Subcutaneous abdominal adipose tissue (tissue), 5 donors: Measurements from ENCODE around the gene KCNQ1.

Experiments used
- H3K27ac ChIP-seq: one replicate; pipeline ENCODE4 v1.7.0; 2013; ENCODE audit warnings: low read depth, mild to moderate bottlenecking, inconsistent platforms, low read length, moderate library complexity
- H3K27me3 ChIP-seq, 5 donors: one replicate each; pipeline ENCODE4 v1.7.0; 2013; ENCODE audit warnings: low read length in 5 of 5, inconsistent platforms in 1 of 5; ENCODE audit not compliant: control insufficient read depth in 5 of 5, insufficient read depth in 4 of 5
- H3K36me3 ChIP-seq, 5 donors: one replicate each; pipeline ENCODE4 v1.7.0; 2013; ENCODE audit warnings: low read length in 5 of 5; ENCODE audit not compliant: control insufficient read depth in 5 of 5, insufficient read depth in 5 of 5
- H3K4me1 ChIP-seq, 5 donors: one replicate each; pipeline ENCODE4 v1.7.0; 2013; ENCODE audit warnings: low read length in 5 of 5, mild to moderate bottlenecking in 3 of 5, moderate library complexity in 1 of 5; ENCODE audit not compliant: control insufficient read depth in 5 of 5, insufficient read depth in 5 of 5
- H3K4me3 ChIP-seq, 5 donors: one replicate each; pipeline ENCODE4 v1.7.0; 2013; ENCODE audit warnings: low read length in 5 of 5, low read depth in 1 of 5
- H3K9ac ChIP-seq, 5 donors: one replicate each; pipeline ENCODE4 v1.7.0; 2013; ENCODE audit warnings: low read length in 5 of 5, mild to moderate bottlenecking in 4 of 5, moderate library complexity in 3 of 5
- H3K9me3 ChIP-seq, 5 donors: one replicate each; pipeline ENCODE4 v1.7.0; 2013; ENCODE audit warnings: low read length in 5 of 5; ENCODE audit not compliant: control insufficient read depth in 5 of 5
- donor health status: healthy.
- donor health status: healthy.
- donor health status: healthy.
- donor health status: healthy.
- donor health status: healthy.

Gene KCNQ1

GRCh38 chr11:2516276-2517015, 71.6 kb downstream of the KCNQ1 start:
- Histone ChIP-seq H3K4me1 (peaks cover 0 to 19% (median 11%) of the 10 kb centered on the region in 5 donors), H3K27me3 (peaks cover 0 to 4% (median 0%) of the 10 kb centered on the region in 5 donors), H3K9me3 (no peaks in the 10 kb centered on the region), H3K9ac (no peak overlapping the region), H3K27ac (no peak overlapping the region), H3K4me3 (no peak overlapping the region), H3K36me3 (no peaks in the 10 kb centered on the region)

DNA sequence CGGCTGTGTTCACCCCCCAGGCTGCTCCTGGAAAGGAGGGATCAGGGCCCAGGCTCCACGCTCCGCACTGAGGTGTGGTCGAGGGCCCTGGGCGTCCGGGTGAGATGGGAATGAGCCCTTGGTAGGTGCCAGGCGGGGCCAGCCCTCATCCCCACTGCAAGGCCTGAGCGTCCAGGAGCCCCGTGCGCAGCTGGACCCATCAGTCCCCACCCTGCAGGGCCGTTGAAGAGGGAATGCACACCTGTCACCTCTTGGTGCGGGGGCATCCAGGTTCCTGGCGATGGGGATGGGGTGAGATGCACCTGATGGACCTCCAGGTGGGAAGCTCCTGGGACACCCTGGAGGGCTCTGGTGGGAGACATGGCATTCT, 72.2 kb downstream of the KCNQ1 start:
- peaks cover 0 to 4% (median 0%) of the 10 kb centered on the region in 5 donors for H3K27me3 ChIP-seq
- H3K9me3 ChIP-seq = no peaks in the 10 kb centered on the region
- H3K27ac ChIP-seq = no peak overlapping the region
- no peaks in the 10 kb centered on the region for H3K36me3 ChIP-seq
- no peak overlapping the region for H3K4me3 ChIP-seq
- no peak overlapping the region for H3K9ac ChIP-seq
- H3K4me1 ChIP-seq = peaks cover 0 to 14% (median 5%) of the 10 kb centered on the region in 5 donors

DNA sequence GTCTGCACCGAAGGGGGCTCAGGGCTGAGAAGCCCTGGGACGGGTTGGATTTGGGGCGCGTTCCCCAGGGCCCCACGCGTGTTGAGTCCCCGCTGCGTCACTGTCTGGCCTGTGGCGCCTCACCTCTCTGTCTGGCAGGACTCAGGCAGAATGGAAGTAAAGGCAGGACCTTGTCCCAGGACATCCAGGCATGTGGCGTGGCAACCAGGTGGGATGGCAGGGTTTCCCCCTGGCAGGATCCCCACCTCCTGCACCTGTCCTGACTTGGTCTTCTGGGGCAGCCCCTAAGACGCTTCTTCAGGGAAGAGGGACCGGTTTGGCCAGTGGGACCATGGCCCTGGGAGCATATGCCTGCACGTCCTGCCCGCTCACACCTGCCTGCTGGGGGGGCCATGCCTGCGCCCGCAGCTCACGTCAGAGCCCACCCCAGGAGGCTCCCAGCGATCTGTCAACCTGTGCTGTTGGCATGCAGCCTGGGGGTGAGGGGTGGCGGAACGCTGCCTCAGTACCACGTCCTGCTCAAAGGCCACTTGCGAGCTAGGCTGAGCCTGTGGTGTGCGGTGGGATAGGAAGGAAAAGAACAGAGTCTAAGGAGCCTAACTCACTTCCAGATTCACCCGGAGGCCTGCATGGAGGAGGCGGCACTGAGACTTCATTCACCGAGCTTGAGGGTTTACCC, 72.7 kb downstream of the KCNQ1 start:
- Histone ChIP-seq H3K9ac (no peak overlapping the region), H3K4me1 (peaks cover 0 to 9% (median 0%) of the 10 kb centered on the region in 5 donors), H3K4me3 (no peak overlapping the region), H3K27me3 (peaks cover 0 to 4% (median 0%) of the 10 kb centered on the region in 5 donors), H3K27ac (no peak overlapping the region), H3K36me3 (no peaks in the 10 kb centered on the region), H3K9me3 (no peaks in the 10 kb centered on the region)

- peaks cover 0 to 8% (median 0%) of the 10 kb centered on the region in 5 donors for H3K27me3 ChIP-seq
- no peaks in the 10 kb centered on the region for H3K36me3 ChIP-seq
- no peaks in the 10 kb centered on the region for H3K9me3 ChIP-seq
- no peak overlapping the region for H3K9ac ChIP-seq
- H3K4me1 ChIP-seq = peaks cover 0 to under 1% (median 0%) of the 10 kb centered on the region in 5 donors
- H3K27ac ChIP-seq = no peak overlapping the region
- H3K4me3 ChIP-seq = no peak overlapping the region
Measured at GRCh38 chr11:2518111-2518982, 73.5 kb downstream of the KCNQ1 start.

DNA sequence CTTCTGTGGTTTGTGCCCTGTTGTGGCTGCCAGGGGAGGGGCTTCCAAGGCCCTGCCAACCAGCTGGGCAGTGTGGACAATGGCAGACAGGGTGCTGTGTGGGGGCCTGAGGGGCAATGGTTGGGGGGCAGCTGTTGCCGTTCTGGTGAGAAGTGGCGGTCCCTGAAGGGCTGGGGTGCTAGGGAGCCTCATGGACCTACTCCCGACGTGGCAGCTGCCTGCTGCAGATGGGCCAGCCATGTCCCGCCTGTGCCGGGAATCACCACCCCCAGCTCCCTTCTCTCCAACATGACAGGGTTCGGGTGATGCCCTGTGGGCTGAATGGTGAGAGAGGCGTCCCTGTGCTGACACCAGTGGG, 74.2 kb downstream of the KCNQ1 start:
- Histone ChIP-seq H3K36me3 (no peaks in the 10 kb centered on the region), H3K27me3 (peaks cover 0 to 8% (median 1%) of the 10 kb centered on the region in 5 donors), H3K9ac (no peak overlapping the region), H3K9me3 (no peaks in the 10 kb centered on the region), H3K4me1 (no peaks in the 10 kb centered on the region), H3K27ac (no peak overlapping the region), H3K4me3 (no peak overlapping the region)

- Histone ChIP-seq H3K9ac (no peak overlapping the region), H3K36me3 (no peaks in the 10 kb centered on the region), H3K27me3 (peaks cover 1 to 9% (median 4%) of the 10 kb centered on the region in 5 donors), H3K9me3 (no peaks in the 10 kb centered on the region), H3K27ac (no peak overlapping the region), H3K4me1 (peaks cover 0 to 4% (median 0%) of the 10 kb centered on the region in 5 donors), H3K4me3 (no peak overlapping the region)
Measured at GRCh38 chr11:2519517-2519861, 74.7 kb downstream of the KCNQ1 start.

GRCh38 chr11:2519862-2520735, 75.3 kb downstream of the KCNQ1 start:
- peaks cover 3 to 15% (median 4%) of the 10 kb centered on the region in 5 donors for H3K27me3 ChIP-seq
- no peaks in the 10 kb centered on the region for H3K36me3 ChIP-seq
- no peaks in the 10 kb centered on the region for H3K9me3 ChIP-seq
- H3K9ac ChIP-seq = no peak overlapping the region
- peaks cover 0 to 10% (median 6%) of the 10 kb centered on the region in 5 donors for H3K4me1 ChIP-seq
- H3K4me3 ChIP-seq = no peak overlapping the region
- H3K27ac ChIP-seq = no peak overlapping the region

DNA sequence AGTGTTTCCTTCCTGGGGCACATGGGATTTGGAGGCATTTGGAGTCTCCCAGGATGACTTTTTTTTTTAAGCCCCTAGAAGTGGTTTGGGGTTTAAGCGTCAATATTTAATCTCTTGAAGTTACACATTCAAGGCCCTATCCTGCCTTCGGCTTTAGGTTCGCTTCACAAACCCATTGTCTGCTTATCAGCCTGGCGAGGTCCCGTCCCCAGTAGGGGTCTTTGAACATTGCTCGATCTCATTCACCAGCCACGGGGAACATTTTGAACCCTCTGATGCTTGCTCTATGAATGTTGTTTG, 75.9 kb downstream of the KCNQ1 start:
- Histone ChIP-seq H3K4me1 (peaks cover 0 to 15% (median 6%) of the 10 kb centered on the region in 5 donors), H3K27ac (no peak overlapping the region), H3K9ac (no peak overlapping the region), H3K36me3 (no peaks in the 10 kb centered on the region), H3K27me3 (peaks cover 8 to 20% (median 10%) of the 10 kb centered on the region in 5 donors), H3K4me3 (no peak overlapping the region), H3K9me3 (no peaks in the 10 kb centered on the region)

DNA sequence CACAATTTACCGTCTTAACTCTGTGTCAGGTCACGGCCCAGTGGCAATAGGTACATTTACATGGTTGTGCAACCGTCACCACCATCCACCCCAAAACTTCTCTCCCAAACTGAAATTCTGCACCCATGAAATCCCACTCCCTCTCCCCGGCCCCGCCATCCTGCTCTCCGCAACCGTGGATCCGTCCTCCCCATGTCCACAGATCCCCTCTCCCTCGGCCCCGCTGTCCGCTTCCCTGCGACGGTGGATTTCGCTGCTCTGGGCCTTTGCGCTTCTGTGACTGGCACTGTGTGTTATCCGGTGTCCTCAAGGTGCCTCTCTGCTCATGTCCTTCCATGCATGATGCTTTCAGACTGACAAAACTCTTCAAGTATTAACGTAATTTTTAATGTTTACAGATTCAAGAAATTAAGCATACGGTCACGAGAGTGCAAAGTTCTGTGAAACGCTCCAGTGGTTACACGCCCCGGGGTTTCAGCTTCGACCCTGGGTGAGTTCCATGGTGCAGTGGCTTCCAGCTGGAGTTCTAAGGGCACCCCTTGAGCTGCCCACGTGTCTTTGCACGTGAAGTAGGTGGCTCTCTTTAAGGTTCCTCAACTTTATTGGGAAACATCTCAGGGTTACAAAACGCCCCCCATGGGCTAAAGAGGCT, 76.4 kb downstream of the KCNQ1 start:
- H3K27me3 ChIP-seq = peaks cover 9 to 22% (median 15%) of the 10 kb centered on the region in 5 donors
- no peak overlapping the region for H3K4me3 ChIP-seq
- no peak overlapping the region for H3K27ac ChIP-seq
- H3K9ac ChIP-seq = no peak overlapping the region
- peaks cover 0 to 20% (median 10%) of the 10 kb centered on the region in 5 donors for H3K4me1 ChIP-seq
- no peaks in the 10 kb centered on the region for H3K36me3 ChIP-seq
- no peaks in the 10 kb centered on the region for H3K9me3 ChIP-seq
